ENCODE results near the gene TMPRSS3.

DNA sequence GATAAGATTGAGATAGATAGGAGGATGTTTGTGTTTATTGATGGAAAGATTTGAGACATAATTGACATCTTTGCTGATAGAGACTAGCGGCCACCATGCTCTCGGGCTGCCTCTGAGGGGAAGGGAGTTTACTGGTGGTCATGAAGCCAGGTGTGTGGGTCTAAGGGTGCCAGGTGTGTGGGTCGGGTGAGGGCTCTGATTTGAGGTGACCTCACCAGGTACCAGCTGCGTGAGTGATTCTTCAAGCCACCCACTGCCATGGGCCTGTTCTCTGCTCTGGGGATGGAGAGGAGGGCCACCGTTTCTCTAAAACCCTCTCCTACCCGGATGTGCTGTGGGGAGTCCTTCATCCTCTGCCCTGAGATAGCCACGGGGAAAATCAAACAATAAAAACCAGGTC is 11.0 kb upstream of the TMPRSS3 start:
- TF ChIP-seq, protein P1, sequence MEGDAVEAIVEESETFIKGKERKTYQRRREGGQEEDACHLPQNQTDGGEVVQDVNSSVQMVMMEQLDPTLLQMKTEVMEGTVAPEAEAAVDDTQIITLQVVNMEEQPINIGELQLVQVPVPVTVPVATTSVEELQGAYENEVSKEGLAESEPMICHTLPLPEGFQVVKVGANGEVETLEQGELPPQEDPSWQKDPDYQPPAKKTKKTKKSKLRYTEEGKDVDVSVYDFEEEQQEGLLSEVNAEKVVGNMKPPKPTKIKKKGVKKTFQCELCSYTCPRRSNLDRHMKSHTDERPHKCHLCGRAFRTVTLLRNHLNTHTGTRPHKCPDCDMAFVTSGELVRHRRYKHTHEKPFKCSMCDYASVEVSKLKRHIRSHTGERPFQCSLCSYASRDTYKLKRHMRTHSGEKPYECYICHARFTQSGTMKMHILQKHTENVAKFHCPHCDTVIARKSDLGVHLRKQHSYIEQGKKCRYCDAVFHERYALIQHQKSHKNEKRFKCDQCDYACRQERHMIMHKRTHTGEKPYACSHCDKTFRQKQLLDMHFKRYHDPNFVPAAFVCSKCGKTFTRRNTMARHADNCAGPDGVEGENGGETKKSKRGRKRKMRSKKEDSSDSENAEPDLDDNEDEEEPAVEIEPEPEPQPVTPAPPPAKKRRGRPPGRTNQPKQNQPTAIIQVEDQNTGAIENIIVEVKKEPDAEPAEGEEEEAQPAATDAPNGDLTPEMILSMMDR (IDR thresholded peaks at IDR 0.05): no peak
- TF ChIP-seq POLR2A (IDR thresholded peaks at IDR 0.05; ENCODE audit: low read length): no peak
